ENCODE data around the gene GABRQ. TPM values are rescaled to one million over a fixed set of nuclear protein-coding genes. Genes with fewer than 3 reads are reported as not detected.
"Not testable (repeated sequence)": the region's sequence is repeated elsewhere in the genome, so short reads cannot be mapped to it uniquely, and the experiment has no call there.

The GABRQ gene
- total RNA-seq, 2 donors from 2014 or later, result 0.05 to 0.14 TPM

DNA sequence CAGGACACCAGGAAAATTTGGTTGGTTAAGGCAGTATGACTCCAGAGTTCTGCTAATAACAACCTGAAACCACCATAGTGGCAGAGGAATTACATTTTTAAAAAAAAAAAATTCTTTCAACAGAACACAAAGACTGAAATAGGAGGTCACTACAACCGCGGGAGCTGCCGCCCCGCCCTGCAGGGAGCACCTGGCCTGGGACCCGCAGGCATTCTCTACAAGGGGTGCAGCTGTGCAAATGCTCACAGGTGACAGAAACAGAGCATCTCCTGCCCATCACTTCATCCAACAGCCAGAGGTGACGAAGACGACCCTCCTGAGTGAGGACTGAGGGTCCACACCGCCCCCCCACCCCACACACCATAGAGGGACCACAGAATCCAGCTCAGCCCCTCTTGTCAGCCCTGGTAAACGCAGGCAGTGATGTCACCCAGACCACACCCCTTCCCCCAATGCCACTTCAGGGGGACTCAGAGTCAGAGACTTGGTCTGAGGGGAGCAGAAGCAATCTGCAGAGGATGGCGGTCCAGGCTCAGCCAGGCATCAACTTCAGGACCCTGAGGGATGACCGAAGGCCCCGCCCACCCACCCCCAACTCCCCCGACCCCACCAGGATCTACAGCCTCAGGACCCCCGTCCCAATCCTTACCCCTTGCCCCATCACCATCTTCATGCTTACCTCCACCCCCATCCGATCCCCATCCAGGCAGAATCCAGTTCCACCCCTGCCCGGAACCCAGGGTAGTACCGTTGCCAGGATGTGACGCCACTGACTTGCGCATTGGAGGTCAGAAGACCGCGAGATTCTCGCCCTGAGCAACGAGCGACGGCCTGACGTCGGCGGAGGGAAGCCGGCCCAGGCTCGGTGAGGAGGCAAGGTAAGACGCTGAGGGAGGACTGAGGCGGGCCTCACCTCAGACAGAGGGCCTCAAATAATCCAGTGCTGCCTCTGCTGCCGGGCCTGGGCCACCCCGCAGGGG, 60.5 kb downstream of the GABRQ start, which contains the start of gene MAGEA3:
MAGEA3 (plus strand) TSS at position 843 of the 980 bp plus-strand sequence. CDS start 2,039 bp downstream, outside the sequence.
- H3K36me3 Mint-ChIP-seq (ENCODE audit: insufficient read depth in 2 of 2); H3K4me3 Mint-ChIP-seq; H3K27ac Mint-ChIP-seq; H3K27me3 Mint-ChIP-seq (ENCODE audit: low read depth); H3K4me1 Mint-ChIP-seq (ENCODE audit: low read depth); ATAC-seq (replicated peaks in 1 of 2); DNase-seq; H3K9me3 Mint-ChIP-seq: not testable (repeated sequence)

DNA sequence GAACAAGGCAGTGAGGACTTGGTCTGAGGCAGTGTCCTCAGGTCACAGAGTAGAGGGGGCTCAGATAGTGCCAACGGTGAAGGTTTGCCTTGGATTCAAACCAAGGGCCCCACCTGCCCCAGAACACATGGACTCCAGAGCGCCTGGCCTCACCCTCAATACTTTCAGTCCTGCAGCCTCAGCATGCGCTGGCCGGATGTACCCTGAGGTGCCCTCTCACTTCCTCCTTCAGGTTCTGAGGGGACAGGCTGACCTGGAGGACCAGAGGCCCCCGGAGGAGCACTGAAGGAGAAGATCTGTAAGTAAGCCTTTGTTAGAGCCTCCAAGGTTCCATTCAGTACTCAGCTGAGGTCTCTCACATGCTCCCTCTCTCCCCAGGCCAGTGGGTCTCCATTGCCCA, 62.7 kb downstream of the GABRQ start:
- not testable (repeated sequence) for H3K27ac Mint-ChIP-seq; H3K27me3 Mint-ChIP-seq (ENCODE audit: low read depth); H3K36me3 Mint-ChIP-seq (ENCODE audit: insufficient read depth in 2 of 2); DNase-seq; H3K9me3 Mint-ChIP-seq; H3K4me1 Mint-ChIP-seq (ENCODE audit: low read depth); H3K4me3 Mint-ChIP-seq; ATAC-seq (replicated peaks in 1 of 2)

DNA sequence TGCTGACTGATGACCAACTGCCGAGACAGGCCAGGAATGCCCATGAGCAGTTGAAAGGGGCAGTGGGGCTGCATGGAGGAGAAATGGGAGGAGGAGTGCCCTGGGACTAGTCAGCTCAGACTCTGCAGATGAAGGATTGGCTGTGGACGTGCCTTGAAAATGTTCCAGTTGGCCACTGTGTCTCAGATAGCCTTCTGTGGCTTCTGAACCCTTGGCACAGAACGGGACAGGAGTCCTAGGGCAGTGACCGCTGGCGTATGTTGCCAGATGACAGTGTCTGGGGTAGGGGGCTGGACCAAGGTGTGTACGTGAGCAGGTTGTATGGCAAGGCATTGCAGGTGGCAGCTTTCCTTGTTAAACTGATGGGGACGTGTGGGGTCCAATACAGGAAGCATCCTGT, 68.8 kb downstream of the GABRQ start:
- not testable (repeated sequence) for H3K4me1 Mint-ChIP-seq (ENCODE audit: low read depth); H3K36me3 Mint-ChIP-seq (ENCODE audit: insufficient read depth in 2 of 2); H3K27ac Mint-ChIP-seq; DNase-seq; ATAC-seq (replicated peaks in 1 of 2); H3K9me3 Mint-ChIP-seq; H3K4me3 Mint-ChIP-seq; H3K27me3 Mint-ChIP-seq (ENCODE audit: low read depth)

Other genes starting within 250 kb of the GABRQ start
- gene GABRA3, start 186.6 kb upstream of the GABRQ start, total RNA-seq, result under 1 TPM in 1 of 2 donors, not detected in 1; 0.14 TPM
- gene MAGEA3, start 60.9 kb downstream of the GABRQ start, total RNA-seq, result not detected
- not detected for gene CSAG2, start 71.4 kb downstream of the GABRQ start, total RNA-seq
- gene MAGEA2B, start 76.7 kb downstream of the GABRQ start, total RNA-seq, result not detected
- gene CSAG1, start 95.8 kb downstream of the GABRQ start, total RNA-seq, result not detected
- gene MAGEA12, start 95.9 kb downstream of the GABRQ start, total RNA-seq, result not detected
- gene MAGEA2, start 115.9 kb downstream of the GABRQ start, total RNA-seq, result not detected
- gene CSAG3, start 121.3 kb downstream of the GABRQ start, total RNA-seq, result 1 to 10 TPM; 1.3 to 5.3 TPM
- gene MAGEA6, start 131.8 kb downstream of the GABRQ start, total RNA-seq, result not detected
- 1 to 10 TPM; 4.6 to 6.2 TPM for gene CETN2, start 192.9 kb downstream of the GABRQ start, total RNA-seq
- 10 to 100 TPM; 10.8 to 13.9 TPM for gene NSDHL, start 193.2 kb downstream of the GABRQ start, total RNA-seq

Measured in activated T-cell treated with anti-CD3 and anti-CD28 coated beads, Interleukin-2, amount 50 U/mL, for 72 hours (primary cell).